Loucy (cell line): ENCODE data around the gene EML1.

Source experiments
- CTCF ChIP-seq: fragments of 200-600 bp; sonication (generic); conservative IDR thresholded peaks from 2 replicates; pipeline ENCODE4 v1.5.1; 2014; ENCODE audit warnings: mild to moderate bottlenecking, antibody characterized with exemption, low read length
- EZH2phosphoT487 ChIP-seq: fragments of 200-600 bp; IDR thresholded peaks from 2 replicates; pipeline ENCODE4 v1.6.1; 2018; ENCODE audit warnings: antibody characterized with exemption, mild to moderate bottlenecking, moderate library complexity, borderline replicate concordance

GRCh38 chr14:99879401-99880295 is 86.4 kb downstream of the EML1 start:
- TF ChIP-seq CTCF (no peak), EZH2phosphoT487 (no peak)
